GM19035 (cell line): Measurements from ENCODE around the gene MEGF6.

Experiments used
- ATAC-seq: cut with Tn5 transposase; IDR thresholded peaks from one replicate; pipeline ENCODE4 v1.9.1; 2021; ENCODE audit not compliant: unreplicated experiment

The MEGF6 gene

DNA sequence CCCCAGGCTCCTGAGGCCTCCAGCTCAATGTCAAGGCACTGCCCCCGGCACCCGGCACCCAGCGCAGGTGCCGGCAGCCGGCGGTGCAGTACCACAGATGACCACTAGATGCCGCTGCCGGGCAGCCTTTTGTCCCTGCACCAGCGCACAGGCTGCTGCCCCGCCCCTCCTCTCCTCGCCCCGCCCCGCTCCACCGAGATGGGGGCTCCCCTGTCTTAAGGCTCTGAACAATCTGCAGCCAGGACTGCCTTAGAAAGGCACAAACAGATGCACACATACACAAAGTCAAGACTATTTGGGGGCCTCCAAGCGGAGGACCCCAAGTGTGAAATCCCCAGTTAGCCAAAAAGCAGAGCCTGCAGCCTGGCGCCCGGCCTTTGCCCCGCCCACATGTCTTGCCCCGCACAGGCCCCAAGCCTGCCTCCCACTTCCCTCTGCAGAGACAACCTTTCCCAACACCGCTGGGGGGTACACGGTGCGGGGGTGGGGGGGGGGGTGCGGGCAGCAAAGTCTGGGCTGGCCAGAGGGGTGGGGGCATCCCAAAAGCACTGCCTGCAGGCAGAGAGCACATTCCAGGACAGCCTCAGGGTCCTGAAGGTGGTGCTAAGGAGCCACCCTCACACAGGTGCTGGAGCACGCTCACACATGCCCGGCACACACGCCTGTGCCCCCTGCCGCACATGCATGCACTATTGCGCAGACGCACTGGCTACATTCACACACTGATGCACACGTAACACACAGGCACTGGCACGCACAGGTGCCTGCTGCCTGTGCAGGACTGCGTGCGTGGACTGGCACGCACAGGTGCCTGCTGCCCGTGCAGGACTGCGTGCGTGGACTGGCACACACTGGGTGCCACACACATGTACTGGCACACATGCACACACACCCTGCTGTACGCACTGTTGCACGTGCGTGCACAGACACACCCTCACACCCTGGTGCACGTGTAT, 119.7 kb downstream of the MEGF6 start:
- ATAC-seq: peak; percentile 75

GRCh38 chr1:3490046-3490745, 121.1 kb downstream of the MEGF6 start:
- no peak for ATAC-seq

- ATAC-seq: no peak
These were observed 122.9 kb downstream of the MEGF6 start for GRCh38 chr1:3488432-3488831.

DNA sequence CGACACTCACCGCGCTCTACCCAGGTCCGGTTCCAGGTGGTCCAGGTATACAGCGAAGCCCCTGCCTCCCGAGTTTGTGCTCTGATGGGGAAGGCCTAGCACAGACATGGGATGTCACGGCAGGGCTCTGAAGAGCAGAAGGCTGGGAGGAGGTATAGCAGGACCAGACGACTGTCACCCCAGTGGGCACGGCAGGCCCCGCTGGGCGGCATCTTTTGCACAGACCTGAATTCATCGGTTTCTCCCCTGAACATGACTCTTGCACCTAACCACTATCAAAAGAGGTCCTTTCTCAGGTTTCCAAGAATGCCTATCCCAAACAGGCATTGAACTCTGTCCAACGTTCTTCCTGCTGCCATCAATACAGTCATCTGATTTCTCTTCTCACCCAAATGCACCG, 126.3 kb downstream of the MEGF6 start:
- no peak for ATAC-seq

GRCh38 chr1:3483801-3484444, 127.4 kb downstream of the MEGF6 start:
- no peak for ATAC-seq

- ATAC-seq: no peak
These were observed 127.9 kb downstream of the MEGF6 start for GRCh38 chr1:3483380-3483779.

GRCh38 chr1:3482378-3482849, 128.9 kb downstream of the MEGF6 start:
- ATAC-seq: no peak

DNA sequence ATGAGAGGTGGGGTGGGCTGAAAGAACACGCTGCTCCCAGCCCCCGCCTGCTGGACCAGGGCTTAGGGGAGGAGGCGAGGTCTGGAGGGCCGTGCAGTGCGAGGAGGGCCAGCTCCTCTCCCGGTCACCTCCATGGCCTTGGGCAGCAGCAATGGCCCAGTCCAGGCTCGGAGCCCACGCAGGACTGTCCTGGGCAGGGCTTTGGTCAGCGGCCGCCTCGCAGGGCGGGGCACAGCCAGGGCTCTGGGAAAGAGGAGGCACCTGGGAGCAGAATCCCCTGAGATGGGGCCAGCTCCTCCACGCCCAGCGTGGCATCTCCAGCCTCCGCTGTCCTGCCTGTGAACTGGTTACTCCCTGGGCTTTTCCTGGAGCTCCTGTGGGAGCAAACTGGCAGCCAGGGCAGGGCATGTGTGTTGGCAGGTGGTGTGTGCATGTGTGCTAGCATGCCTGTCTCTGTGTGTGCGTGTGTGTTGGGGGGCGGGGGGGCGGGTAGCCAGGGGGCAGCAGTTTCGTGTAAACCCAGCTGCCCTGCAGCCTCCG, 129.4 kb downstream of the MEGF6 start:
- ATAC-seq: no peak

DNA sequence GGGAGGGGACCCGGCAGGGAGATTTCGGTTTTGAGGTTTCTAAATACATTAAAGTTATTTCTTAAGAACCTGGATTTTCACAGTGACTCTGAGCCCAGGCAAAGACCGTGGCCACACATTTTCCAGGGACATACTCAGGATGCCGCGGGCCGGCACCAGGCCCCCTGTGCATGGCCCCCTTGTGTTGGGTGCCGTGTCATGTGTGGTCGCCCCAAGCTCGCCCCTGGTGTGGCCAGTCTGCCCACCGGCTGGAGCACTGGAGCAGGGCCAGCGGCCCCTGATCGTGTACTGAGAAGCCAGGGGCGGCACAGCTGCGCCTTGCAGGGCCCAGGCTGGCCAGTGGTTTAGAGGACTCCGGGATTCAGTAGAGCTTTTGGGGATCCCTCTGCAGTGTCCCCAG, 130.3 kb downstream of the MEGF6 start:
- ATAC-seq: no peak

DNA sequence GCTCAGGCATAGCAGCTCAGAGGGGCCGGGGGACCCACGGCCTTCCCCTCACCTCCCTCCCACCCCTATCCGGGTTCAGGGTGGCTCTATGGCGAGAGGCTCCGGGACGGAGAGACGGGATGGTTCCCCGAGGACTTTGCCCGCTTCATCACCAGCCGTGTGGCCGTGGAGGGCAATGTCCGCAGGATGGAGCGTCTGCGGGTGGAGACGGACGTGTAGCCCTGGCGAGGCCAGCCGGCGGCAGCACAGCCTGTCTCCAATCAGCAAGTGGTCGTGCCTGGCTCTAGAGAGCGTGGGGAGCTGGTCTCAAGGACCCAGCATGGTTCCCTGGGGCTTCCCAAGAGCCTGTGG, 131.0 kb downstream of the MEGF6 start:
- no peak for ATAC-seq

GRCh38 chr1:3479511-3480368, 131.6 kb downstream of the MEGF6 start:
- ATAC-seq: no peak

GRCh38 chr1:3478187-3478586, 133.1 kb downstream of the MEGF6 start:
- no peak for ATAC-seq

DNA sequence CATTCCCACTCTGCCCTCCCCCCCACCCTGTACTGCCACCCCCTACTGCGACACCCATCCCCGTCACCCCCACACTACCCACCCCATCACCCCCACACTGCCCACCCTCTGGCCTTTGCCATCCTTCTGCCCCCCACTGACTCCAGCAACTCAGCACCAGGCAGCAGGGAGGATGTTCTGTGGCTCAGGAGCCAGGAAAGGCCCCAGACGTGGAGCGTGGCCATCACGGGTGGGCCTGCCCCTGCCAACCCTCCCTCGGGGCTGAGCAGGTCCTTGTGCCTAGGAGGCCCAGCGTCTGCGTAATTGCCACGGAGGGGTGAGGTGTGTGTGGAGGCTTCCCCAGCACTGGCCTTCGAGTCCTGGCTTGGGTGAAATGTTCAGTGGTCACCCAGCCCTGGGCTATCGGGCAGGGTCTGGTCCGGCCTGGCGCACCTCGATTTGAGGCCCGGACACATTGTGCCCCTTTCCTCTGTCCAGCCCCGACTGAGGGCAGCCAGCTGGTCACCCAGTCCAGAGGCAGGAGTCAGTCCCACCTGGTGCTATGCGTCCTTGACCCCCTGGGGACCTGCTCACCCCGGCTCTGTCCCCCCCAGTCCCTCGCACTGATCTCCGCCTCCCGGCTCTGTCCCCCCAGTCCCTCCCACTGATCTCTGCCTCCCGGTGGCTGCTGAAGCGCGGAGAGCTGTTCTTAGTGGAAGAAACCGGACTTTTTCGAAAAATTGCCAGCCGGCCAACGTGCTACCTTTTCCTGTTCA, 133.9 kb downstream of the MEGF6 start:
- no peak for ATAC-seq

DNA sequence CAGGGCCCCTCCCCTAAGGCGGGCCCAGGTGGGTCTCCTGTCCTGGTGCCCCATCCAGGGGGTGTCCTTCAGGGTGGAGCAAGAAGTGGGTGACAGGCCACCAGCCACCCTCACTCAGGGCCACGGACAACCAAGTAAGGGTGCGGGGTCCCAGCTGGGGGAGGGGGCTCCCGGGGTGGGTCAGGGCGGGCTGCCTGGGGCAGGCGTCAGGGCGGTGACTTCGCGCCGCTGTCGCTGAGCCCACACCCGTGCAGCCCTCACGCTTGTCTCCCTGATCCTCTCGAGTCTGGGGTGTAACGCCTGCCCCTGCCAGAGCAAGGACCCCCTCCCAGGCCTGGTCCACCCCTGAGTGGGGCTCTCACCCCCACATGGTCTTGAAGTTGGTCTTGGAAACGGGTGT, 134.6 kb downstream of the MEGF6 start:
- ATAC-seq: no peak

GRCh38 chr1:3475839-3476573, 135.3 kb downstream of the MEGF6 start:
- ATAC-seq: no peak

DNA sequence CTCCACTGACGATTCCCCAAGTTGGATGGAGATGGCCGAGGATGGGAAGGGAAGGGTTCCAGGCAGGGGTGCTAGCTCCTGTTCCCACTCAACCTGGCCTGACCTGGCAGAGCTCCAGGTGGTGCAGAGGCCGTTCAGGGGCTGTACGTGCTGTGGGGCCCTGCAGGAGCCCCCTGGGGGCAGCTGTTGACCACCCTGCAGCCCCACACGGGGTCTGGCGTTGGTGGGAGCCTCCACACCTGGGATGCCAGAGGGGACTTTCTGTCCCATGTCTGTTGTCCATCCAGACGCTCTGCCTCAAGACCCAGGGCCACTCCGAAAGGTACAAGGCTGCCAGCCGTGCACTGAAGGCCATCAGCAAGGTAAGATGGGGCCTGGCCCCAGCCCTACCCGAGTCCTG, 136.9 kb downstream of the MEGF6 start:
- no peak for ATAC-seq

- ATAC-seq: no peak
These were observed 137.3 kb downstream of the MEGF6 start for GRCh38 chr1:3474016-3474415.

GRCh38 chr1:3473381-3473844, 137.9 kb downstream of the MEGF6 start:
- no peak for ATAC-seq

DNA sequence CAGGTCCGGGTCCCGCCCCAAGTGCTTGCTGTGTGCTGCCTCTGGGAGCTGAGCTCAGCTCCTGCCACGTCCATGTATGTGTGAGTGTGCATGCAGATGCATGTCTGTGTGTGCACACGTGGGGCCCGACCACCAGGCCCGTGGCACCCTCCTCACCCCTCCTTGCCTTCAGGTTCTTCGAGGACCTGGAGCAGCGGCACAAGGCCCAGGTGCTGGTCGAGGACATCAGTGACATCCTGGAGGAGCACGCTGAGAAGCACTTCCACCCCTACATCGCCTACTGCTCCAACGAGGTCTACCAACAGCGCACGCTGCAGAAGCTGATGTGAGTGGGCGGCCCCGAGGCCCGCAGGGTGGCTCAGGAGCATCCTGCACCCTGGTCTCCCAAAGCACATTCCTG, 138.4 kb downstream of the MEGF6 start:
- no peak for ATAC-seq
